Frontal cortex (tissue), 4 donors: ENCODE results near the gene NUP205. TPM values are rescaled to one million over a fixed set of nuclear protein-coding genes. Genes with fewer than 3 reads are reported as not detected.
"Not testable (repeated sequence)": the region's sequence is repeated elsewhere in the genome, so short reads cannot be mapped to it uniquely, and the experiment has no call there.

Experiments used
- DNase-seq, 2 donors: peaks; one replicate each; pipeline ENCODE4 v3.0.0; 2012; ENCODE audit warnings: low spot score in 2 of 2
- FAIRE-seq: peaks from 2 replicates; lab custom pipeline; 2012; peaks lifted over from hg19 to GRCh38; lab: Jason Lieb, UNC
- total RNA-seq: library from RNA; depleted of rRNA; stranded (reverse); fragments of >200 nt; gene quantifications from one replicate; pipeline ENCODE4 v1.2.3, GENCODE V29; 2014
- donor health status: control.
- donor health status: control.
- donor health status: control.

The NUP205 gene
- total RNA-seq, 1 donor from 2014 or later: 62.8 TPM

- DNase-seq: no peak
Measured at GRCh38 chr7:135617781-135618180, 60.1 kb downstream of the NUP205 start.

DNA sequence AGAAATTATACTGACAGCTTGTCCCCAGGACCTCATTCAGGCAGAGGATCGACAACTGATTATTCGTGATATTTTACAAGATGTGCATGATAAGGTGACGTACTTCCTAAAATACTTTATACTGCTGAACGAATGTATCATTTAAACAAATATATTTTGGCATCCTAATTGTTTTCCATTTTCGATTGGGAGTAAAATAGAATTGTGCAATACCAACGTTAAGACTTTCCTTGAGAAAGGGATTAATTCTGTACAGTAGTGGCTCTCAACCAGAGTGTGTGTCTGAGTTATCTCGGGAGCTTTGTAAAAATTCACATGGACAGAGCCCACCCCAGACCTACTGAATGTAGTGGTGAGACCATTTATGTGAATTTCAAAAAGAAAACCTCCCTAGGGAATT, 60.8 kb downstream of the NUP205 start:
- DNase-seq (no peak), FAIRE-seq (no peak)

More at GRCh38 chr7:135617781-135618180, 60.1 kb downstream of the NUP205 start:
- FAIRE-seq: no peak

- no peak for FAIRE-seq
- no peak for DNase-seq
Measured at GRCh38 chr7:135620447-135620846, 62.7 kb downstream of the NUP205 start.

- DNase-seq: peak in 1 of 2 donors; percentile 38
- peak; percentile 97 for FAIRE-seq
Measured at GRCh38 chr7:135620980-135621850, 63.5 kb downstream of the NUP205 start.

GRCh38 chr7:135634191-135634878, 76.6 kb downstream of the NUP205 start:
- FAIRE-seq: no peak
- no peak for DNase-seq

- not testable (repeated sequence) for FAIRE-seq, DNase-seq
Measured at GRCh38 chr7:135639690-135640089, 82.0 kb downstream of the NUP205 start.

DNA sequence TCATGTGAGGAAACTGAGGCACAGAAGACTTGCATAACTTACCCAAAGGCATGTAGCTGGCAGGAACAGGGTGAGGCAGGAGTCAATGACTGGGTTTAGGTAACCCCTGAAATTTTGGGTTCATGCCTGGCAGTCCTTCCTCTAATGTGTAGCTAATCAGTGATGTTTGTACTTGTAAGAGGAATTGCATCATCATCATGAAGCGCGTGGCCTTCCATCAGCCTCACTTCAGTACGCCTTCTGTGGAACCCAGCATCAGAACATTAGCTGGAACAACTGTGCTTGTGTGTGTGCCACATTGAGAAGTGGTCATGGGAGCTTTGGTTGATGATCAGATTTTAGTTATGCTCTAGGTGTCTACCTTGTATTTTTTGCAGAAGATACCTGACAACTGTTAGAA, 86.4 kb downstream of the NUP205 start:
- no peak for FAIRE-seq
- DNase-seq: no peak

DNA sequence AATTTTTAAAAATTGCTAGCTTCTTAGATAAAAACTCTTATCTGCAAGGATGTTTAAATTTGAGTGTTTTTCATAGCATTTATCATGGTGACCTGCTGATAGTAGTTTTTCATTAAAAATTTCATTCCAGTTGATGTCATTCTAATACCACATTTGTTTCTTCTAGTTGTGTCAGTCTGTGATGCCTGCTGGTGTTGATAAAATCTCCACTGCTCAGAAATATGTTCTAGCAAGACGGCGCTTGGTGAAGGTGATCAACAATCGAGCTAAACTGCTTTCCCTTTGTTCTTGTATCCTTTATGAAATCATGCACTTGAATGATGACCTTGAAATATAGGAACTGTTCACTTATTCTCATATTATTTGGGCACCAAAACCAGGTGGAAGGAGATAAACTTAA, 87.0 kb downstream of the NUP205 start:
- FAIRE-seq: no peak
- no peak for DNase-seq

GRCh38 chr7:135645296-135645904, 87.7 kb downstream of the NUP205 start:
- DNase-seq (no peak), FAIRE-seq (peak; percentile 36)

DNA sequence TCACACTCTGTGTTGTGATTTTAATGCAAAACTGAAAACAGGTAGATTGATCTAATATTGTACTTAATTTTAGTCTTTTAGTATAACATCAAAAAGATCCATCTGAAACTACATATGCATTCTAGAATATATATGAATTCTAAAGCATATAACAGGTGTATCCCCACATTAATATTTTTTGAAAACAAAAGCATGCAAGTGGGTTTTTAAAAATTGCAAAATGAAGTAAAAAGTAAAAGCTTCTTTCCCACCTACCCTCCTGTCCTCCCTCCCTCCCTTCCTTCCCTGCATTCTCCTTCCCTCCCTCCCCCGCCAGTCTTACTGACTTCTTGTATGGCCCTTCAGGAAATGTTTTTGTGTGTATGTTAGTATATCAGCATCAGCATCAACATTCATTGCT, 90.0 kb downstream of the NUP205 start:
- no peak for FAIRE-seq

GRCh38 chr7:135648235-135648634, 90.5 kb downstream of the NUP205 start:
- FAIRE-seq (no peak), DNase-seq (no peak)

More for the DNA sequence above, 90.0 kb downstream of the NUP205 start:
- no peak for DNase-seq

- no peak for DNase-seq
- FAIRE-seq: no peak
Measured at GRCh38 chr7:135650831-135651573, 93.3 kb downstream of the NUP205 start.

GRCh38 chr7:135653340-135654080, 95.8 kb downstream of the NUP205 start:
- FAIRE-seq (no peak), DNase-seq (no peak)

- DNase-seq: no peak
- FAIRE-seq: no peak
Measured at GRCh38 chr7:135658564-135658963, 100.8 kb downstream of the NUP205 start.

DNA sequence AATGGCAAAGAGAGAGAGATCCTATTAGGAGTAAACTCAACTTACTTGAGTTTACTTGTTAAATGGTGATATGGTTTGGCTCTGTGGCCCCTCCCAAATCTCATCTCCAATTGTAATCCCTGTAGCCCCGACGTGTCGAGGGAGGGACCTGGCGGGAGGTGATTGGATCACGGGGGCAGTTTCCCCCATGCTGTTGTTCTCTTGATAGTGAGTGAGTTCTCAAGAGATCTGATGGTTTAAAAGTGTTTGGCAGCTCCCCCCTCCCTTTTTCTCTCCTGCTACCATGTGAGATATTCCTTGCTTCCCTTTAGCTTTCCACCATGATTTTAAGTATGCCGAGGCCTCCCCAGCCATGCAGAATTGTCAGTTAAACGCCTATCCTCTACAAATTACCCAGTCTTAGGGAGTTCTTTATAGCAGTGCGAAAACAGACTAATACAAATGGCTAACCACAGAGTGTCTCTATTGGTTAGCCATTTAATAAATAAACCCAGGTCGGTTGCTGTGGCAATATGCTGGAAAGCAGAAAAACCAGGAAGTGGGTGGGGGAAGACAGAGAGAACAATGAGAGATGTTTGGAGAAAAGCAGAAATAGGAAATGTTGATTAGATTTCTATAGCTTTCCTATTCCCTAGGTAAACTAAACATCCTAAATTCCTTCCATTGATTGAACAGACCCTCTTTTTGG, 101.6 kb downstream of the NUP205 start:
- FAIRE-seq (no peak), DNase-seq (no peak)

- no peak for DNase-seq
- FAIRE-seq: no peak
Measured at GRCh38 chr7:135661311-135662122, 103.8 kb downstream of the NUP205 start.

DNA sequence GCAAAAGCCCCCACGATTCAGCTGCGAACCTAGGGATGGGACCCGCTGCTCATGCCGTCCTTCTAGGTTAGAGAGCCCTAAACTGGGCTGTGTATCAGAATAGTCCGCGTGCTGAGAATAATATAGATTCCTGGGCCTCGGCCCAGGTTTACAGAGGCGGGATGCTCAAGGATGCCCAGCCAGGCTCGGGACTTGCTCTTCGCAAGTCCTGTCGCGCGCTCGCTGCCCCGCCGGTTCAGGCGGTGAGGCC, 104.3 kb downstream of the NUP205 start:
- FAIRE-seq (no peak), DNase-seq (no peak)
